LHCN-M2 (cell line): ENCODE results near the gene STYX. TPM values are rescaled to one million over a fixed set of nuclear protein-coding genes. Genes with fewer than 3 reads are reported as not detected.
A peak's percentile ranks its signal among the peaks of the same experiment; 100 is the strongest.

Experiments
- DNase-seq: peaks from one replicate; pipeline ENCODE4 v3.0.0-alpha.2; 2012; ENCODE audit warnings: low read depth
- polyA plus RNA-seq: library from polyadenylated mRNA; unstranded; fragments of >200 nt; gene quantifications from one replicate; pipeline ENCODE4 v1.2.1, GENCODE V29; 2012; ENCODE audit warnings: missing spikeins
- total RNA-seq: library from RNA; depleted of rRNA; stranded (reverse); fragments of >200 nt; gene quantifications from 2 replicates; pipeline ENCODE4 v1.2.3, GENCODE V29; 2014; rRNA removed

The STYX gene, protein sequence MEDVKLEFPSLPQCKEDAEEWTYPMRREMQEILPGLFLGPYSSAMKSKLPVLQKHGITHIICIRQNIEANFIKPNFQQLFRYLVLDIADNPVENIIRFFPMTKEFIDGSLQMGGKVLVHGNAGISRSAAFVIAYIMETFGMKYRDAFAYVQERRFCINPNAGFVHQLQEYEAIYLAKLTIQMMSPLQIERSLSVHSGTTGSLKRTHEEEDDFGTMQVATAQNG
- 20.2 and 20.5 TPM in 2 replicates for total RNA-seq
- polyA plus RNA-seq: 3.7 TPM

DNA sequence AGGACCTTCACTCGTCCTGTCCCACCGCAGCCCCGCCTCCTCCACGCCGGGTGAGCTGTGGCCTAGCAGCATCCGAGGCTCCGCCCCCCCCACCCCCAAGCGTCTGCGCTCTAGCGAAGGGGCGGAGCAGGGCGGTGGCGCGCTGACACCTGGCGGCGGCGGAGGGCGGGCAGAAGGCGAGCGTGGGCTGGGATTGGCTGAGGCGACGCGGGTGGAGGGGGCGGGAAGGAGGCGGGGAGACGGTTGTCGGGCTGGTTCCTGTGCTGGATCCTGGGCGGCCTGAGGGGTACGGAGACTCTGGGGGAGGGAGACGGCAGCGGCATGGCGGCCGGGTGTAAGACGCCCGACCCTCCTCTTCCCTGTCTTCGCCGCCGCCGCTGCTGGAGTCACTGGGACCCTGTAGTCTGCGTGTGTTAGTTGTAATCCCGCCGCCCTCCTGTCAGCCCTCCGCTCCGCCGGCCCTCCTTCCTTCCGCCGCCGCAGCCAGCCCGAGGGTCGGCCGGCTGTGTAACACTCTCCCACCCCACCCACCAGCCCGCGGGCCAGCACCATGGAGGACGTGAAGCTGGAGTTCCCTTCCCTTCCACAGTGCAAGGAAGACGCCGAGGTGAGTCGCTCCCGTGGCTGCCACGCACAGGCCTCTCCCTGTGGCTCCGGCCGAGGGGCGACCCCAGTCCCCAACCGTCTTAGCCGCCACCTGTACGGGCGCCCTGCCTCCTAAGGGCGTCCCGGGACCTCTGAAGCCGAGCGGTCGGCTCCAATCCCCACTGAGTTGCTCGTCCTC is at the start of gene STYX:
Gene STYX (plus strand): TSS at position 242 of the 784 bp plus-strand sequence. CDS start 309 bp downstream, at position 551.
- DNase-seq: peak; percentile 97

DNA sequence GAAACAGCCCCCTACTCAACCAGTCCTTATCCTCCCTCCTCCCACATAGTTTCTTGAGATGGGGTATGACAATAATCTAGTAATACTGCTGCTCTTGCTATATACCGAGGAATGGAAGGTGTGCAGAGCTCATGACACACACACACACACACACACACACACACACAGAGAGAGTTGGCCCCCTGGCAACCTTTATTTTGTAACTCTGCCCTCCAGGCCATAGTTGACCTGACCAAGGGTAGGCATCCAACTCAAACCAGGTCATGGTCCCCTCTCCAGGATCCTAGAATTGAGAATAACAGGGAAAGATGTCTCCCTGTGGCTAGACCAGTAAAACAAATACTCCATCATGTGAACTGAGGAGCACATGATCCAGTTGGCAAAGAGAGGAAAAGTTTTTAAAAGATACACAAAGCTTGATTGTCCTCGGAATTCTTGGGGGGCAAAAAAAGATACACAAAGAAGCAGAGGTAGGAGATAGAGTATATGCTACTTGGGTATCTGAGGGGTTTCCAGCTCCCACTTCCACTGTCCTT is 45.9 kb upstream of the STYX start:
- no peak for DNase-seq

DNA sequence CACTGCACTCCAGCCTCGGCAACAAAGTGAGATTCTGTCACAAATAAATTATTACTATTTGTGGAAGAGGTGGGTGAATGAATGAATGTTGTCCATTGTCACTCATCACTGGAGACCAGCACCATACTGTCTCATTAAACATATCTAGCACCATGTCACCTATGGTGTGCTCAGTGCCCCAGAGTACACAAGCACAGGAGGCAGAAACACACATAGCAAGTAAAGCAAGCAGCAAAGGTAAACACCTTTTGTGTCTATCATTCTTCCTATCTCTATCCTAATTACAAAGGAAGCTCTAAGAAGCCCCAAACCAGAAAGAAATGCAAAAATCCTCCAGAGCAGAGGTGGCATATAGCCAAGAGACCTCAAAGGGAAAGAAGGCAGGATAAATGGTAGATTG is 43.8 kb upstream of the STYX start:
- DNase-seq: no peak

DNA sequence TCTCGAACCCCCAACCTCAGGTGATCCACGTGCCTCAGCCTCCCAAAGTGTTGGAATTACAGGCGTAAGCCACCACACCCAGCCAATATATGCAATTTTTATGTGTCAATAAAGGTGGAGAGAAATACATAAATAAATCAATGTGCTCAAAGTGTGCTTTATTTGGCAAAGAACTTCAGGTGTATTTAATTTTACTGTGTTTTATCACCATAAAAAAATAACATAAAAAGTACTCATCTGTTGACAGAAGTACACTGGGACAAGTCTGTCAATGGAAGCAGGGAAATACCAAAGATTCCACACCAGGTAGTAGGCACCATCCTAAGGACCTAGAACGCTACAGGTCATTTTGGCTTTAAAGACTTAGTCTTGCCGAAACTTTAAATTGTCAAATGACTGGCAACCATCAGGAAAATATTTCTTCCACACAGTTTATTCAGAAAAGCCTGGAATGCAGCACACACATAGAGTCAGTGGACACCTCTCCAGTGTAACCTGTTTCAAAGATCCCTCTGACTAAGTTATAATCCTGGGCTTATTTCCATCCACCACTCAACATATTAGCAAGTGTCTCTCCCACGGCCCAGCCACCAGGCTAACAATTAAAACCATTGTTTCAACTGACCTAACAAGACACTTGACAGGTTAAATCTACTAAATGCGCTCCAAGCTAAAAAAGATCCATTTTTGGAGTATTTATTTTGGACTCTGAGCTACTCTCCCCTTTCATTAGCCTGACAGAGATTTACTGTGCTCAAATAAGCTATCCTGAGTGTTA is 38.8 kb upstream of the STYX start:
- DNase-seq: no peak

DNA sequence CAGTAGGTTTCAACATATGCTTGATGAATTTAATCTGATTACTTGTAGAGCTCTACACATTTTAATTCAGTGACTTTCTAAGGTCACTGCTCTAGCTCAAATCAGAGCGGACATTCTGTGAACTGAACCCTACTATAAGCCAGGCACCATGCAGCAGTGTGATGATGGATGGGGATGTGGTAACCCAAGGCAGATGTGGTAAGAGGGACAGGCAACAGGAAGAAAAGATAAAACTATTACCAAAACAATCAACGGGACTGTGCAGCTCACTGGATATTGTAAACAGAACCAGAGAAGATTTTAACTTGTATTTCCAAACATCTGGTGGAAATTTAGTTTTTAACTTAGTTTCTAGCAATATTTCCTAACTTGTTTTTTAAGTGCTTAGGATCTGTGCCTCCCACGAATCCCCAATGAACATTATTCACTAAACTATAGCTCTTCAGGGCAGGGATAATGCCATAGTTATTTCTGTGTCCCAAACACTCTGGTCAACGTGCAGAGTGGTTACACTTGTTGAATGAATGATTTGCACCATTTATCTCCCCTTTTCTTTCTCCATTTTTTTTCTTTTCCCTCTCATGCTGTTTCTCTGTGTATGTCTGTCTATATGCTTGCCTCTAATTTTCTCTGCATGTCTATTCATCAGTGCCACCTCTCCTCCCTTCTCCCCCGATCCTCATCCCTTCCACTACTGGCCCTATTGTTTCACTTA is 37.6 kb upstream of the STYX start:
- no peak for DNase-seq

DNA sequence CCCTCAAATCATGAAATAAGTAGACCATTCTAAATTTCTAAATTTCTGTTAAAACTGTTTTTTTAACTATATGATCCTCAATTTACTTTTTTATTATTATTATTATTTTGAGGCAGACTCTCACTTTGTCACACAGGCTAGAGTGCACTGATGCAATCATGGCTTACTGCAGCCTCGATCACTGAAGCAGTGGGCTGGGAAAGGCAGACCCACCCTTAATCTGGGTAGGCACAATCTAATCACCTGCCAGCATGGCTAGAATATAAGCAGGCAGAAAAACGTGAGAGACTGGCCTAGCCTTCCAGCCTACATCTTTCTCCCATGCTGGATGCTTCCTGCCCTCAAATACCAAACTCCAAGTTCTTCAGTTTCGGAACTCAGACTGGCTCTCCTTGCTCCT is 36.9 kb upstream of the STYX start:
- no peak for DNase-seq

DNA sequence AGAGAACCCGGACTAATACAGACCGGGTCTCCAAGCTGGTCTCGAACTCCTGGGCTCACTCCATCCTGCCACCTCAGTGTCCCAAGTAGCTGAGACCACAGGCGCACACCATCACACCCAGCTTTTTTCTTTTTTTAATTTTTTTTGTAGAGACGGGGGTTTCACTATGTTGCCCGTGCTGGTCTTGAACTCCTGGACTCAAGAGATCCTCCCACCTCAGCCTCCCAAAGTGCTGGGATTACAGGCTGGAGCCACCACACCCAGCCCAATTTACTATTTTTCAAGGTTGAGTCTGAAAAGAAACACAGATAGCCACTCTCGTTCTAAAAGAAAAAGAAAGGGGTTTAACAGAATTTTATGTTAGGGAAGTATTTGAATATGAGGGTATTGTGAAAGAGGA is 36.4 kb upstream of the STYX start:
- no peak for DNase-seq

DNA sequence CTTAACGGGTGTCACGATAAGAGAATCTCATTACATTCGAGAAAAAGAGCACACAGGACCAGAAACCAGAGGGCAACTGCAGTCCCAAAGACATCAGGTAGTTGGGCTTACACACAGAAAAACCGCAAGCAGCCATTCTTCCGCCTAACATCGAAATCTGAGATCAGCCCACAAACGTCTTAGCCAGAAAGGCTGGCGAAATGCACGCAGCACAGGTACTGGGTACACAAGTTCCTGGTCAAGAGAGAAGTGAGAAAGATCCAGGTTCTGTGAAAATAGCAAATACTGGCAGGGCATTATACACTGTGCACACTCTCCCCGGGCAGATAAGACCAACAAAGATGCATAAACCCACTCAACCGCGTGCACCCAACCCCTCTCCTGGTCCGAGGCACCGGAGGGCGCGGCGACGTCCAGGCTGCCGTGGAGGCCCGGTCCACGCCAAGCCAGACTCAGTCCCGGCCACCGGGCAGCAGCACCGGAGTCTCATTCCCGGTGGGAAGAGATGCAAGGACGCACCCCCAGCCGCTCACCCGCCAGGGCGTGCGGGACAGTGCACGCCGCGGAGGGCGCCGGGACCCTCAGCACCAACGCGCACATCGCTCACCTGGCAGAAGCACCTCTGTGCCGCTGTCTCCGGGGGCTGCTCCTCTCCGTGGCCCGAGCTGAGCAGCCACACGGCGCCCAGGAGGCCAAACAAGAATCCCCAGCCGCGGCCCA is 35.0 kb upstream of the STYX start:
- DNase-seq: peak; percentile 48

DNA sequence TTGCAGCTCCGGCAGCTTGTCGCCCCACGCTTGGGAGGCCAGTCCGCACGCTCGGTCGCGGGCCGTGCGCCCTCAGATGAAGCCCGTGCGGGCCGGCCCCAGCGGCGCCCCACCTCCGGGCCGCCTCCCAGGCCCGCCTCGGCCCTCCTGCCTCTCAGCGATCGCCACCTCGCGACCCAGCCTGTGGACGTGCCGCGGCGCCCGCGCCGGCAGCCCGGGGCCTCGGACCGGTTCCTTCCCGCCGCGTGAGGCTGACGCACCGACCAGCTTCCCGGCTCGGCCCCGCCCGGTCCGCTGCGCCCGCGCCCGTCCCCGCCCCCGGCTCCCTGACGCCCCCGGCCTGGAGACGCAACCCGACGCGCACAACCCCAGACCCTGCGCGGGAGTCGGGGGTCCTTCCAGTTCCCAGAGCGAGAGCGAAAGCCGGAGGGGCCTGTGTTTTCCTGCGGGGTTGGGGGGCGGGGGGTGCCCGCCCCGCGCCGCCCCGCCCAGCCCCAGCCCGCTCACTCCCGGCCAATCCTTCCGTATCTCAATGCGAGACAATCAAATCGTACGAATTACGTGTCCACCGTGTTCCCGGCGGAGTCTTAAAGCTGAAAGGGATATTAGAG is 34.4 kb upstream of the STYX start, which contains the start of gene ERO1A:
Gene ERO1A (minus strand): TSS at position 78 of the 611 bp plus-strand sequence. CDS start 77 bp downstream, at position 1.
- peak; percentile 88 for DNase-seq

DNA sequence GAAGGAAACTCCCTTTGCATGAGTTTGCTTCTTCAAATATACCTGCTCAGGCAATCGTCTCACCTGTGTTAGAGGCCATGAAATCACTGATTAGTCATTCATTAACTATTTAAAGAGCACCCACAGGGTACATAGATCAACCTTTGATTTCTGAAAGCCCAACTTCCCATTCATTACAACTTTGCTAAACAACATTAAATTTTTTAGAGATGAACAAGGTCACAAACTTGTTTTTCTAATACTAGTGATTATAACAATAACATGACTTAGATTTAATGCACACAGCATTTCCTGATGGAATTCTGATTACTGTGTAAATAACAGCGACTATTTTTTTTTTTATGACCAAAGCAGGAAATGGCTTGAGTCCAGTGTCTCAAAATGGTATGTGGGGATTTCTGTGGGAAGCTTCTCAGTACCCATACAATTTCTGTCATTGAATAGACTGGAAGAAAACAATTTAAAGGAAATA is 29.2 kb upstream of the STYX start:
- no peak for DNase-seq

DNA sequence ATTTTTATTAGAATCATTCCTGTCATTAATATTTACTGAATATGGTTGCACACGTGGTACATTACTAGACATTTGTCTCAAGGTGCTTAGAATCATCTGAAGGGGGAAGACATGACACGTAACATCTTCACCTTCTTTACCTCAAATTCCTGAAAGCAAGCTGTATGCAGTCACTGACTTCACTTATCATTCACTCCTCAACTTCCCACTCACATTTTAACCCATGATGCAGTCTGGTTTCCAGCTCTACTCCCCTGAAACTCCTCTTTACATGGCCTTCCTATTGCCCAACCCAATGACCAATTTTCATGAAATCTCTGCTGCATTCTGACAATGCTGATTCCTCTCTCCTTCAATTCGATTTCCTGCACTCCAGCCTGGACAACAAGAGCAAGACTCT is 28.7 kb upstream of the STYX start:
- DNase-seq: no peak

DNA sequence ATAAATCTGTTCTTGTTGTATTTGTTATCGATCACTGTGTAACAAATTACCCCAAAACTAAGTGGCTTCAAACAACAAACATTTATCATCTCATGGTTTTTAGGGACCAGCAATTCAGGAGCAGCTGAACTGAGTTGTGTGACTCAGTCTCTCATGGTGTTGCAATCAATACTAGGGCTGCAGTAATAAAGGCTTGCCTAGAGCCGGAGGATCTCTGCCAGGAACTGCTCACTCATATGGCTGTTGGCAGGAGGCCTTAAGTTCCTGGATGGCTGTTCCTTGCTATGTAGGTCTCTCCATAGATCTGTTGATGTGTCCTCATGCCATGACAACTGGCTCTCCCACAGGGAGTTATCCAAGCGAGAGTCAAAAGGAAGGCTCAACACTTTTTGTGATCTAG is 26.7 kb upstream of the STYX start:
- DNase-seq: peak; percentile 88

DNA sequence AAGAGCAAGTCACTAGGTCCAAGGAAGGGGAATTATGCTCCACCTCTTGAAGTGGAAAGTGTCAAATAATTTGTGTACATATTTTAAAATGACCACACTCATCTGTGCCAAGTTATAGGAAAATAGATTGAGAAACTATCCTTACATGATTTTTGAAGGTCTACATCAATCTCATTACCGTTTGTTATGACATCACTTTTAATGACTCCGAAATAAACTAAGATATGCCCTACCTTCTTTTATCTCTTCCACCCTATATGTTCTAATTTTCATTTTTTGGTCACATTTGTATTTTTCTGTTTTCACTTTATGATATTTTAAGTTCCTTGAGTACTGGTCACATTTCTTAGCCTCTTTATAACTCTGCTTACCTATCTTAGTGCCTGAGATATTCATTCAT is 26.3 kb upstream of the STYX start:
- no peak for DNase-seq

DNA sequence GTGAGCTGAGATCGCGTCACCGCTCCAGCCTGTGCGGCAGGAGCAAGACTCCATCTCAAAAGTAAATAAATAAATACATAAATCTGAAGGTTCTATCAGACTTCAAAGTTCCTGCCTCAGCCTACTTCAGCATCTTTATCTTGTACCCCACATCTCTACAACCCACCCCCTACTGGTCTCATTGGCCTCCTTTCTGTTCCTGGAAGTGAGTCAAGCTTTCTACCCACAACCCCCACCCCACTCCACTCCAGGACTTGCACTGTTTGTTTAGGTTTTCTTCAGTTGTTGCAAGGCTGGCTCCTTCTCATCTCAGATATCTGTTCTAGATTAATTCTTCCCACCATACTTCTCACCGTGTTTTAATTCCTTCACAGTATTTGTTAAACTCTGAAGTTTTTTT is 23.7 kb upstream of the STYX start:
- peak; percentile 40 for DNase-seq

DNA sequence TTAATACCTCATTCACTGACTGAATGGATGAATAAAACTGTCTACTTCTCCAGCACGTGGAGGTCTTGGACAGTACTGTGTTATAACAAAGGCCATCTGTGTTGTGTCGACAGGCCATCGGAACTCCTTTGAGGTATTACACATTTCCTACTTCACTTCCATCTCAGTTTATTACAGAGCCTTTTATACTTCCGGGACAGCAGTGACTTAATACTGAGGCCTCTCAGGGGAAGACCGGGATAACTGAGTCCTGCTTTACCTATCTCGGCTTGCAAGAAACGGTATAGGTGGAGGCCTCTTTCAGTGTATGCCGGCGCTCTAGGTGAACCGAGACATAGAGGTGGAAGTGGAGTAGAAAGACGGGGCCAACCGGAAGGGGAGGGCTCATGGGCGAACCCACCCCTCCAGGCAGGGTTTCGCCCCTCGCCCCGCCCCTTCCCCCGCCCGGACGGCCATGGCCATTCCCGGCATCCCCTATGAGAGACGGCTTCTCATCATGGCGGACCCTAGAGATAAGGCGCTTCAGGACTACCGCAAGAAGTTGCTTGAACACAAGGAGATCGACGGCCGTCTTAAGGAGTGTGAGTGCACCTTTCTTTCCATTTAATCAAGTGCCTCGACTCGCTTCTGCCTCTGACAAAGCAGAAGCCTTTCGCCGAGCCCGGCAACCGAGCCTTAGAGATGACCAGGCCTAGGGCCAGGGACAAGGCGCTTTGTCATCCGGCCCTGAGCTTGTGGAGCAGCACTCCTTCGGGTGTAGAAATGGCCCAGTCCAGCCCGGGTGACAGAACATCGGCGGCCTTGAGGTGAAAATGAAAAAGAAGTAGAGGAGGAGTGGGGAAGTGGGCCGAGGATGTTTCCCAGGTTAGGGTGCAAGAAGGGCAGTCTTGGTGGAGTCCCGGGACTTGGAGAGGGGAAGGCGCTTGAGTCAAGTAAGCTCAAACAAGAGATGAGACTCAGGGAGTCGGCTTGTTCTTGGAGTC is 23.0 kb upstream of the STYX start, which contains the start of gene PSMC6:
Gene PSMC6 (plus strand): TSS at position 477 of the 983 bp plus-strand sequence. CDS start 20 bp downstream, at position 497.
- peak; percentile 85 for DNase-seq

DNA sequence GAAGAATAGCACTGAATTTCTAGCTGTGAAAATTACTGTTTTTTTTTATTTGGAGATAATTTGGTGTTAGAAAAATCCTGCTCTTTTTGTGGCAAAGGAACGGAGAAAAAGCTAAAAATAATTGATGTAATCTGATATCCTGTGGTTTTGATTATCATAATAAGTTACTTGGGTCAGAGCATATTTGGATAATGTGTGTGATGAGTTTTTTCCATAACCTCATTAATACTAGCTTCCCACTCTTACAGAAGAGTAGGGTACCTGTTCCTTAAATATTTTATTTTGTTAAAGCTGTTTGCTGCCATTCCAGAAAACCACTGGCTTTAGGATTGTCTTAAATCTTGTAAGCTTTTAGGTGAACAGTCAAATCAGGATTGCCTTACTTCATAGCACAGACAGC is 18.3 kb upstream of the STYX start:
- peak; percentile 33 for DNase-seq

DNA sequence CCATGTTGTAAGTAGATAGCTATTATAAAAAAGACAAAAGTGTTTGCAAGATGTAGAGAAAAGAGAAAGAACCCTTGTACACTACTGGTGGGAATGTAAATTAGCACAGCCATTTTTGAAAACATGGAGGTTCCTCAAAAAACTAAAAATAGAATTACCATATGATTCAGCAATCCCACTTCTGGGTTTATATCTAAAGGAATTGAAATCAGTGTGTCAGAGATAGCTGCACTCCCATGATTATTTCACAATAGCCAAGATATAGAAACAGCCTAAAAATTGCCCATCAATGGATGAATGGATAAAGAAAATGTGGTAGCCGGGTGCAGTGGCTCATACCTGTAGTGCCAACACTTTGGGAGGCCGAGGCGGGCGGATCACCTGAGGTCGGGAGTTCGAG is 13.8 kb upstream of the STYX start:
- DNase-seq: no peak

DNA sequence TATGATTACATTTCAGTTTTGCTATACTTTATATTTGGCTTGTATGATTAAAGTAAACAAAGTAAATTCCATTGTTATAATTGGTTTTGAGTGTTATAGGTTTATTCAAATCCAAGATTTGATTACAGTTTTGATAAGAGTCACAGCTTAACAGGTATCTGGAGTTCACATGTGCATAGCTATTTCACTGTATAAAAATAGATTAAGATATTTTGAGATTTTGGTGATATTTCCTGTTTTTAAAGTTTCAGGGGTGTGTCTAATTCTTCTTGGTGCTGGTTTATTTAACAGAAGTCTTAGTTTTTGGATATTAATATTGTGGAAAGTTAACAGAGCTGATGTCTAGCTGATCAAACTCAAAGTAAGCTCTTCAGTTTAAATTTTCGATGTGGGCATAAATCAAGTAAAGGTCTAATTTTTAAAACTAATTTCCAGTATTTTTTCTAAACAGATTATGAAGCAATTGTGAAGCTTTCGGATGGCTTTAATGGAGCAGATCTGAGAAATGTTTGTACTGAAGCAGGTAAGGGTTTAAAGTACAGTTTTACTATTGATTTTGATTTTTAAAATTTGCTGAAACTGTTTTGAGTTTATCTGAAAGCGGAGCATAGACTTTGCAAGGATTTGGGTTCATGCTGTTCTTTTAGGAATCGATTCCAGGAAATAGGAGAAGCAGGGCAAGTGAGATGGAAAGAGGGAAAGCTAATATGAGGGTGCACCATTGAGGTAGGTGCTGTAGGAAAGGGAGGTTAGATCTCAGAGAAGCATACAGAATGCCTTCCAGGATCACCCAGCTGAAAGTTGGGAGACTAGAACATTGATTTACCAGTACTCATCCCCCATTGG is 6.2 kb upstream of the STYX start:
- no peak for DNase-seq
